HG02642 (cell line): ENCODE measurements around the gene B4GALNT3.

Source experiments
- ATAC-seq: cut with Tn5 transposase; IDR thresholded peaks from one replicate; pipeline ENCODE4 v1.9.1; 2021; ENCODE audit warnings: mild to moderate bottlenecking; ENCODE audit not compliant: unreplicated experiment, poor library complexity

Gene B4GALNT3

DNA sequence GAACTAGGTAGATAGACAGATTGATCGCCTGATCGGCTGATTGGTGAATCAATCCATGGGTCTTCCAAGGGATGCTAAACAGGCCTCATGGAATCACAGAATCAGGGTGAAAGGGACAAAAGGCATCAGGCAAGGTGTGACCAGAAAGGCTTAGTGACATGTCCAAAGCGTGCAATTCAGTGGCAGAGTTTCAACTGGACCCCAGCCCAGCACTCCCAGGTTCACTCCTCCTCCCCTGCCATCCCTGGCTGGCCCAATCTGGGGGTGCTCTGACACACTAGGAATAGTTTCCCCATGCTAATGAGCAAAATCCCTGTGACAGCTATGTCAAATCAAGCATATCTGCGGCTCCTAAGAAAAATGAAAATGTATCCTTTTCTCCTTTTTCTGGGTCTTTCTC, 153.1 kb downstream of the B4GALNT3 start:
- no peak for ATAC-seq
